HepG2 (cell line): ENCODE measurements around the gene ZC3H18. TPM values are rescaled to one million over a fixed set of nuclear protein-coding genes. Genes with fewer than 3 reads are reported as not detected.
A peak's percentile ranks its signal among the peaks of the same experiment; 100 is the strongest.

Experiments
- BCL6 ChIP-seq: IDR thresholded peaks from 2 replicates; pipeline ENCODE4 v1.6.1; 2016; ENCODE audit warnings: missing genetic modification reagents, missing compliant biosample characterization
- CERS6 ChIP-seq: sonication (generic); formaldehyde crosslinking; IDR thresholded peaks from 2 replicates; pipeline ENCODE4 v1.5.0; 2020; ENCODE audit warnings: missing genetic modification reagents
- DDIT3 ChIP-seq: sonication (generic); formaldehyde crosslinking; IDR thresholded peaks from 2 replicates; pipeline ENCODE4 v1.4.0; 2020; ENCODE audit warnings: mild to moderate bottlenecking, missing genetic modification reagents
- E2F5 ChIP-seq: sonication (generic); formaldehyde crosslinking; conservative IDR thresholded peaks from 2 replicates; pipeline ENCODE4 v1.4.0; 2020; ENCODE audit warnings: missing genetic modification reagents
- FOXO1 ChIP-seq: sonication (generic); formaldehyde crosslinking; IDR thresholded peaks from 2 replicates; pipeline ENCODE4 v1.4.0; 2020; ENCODE audit warnings: missing genetic modification reagents
- HNRNPK ChIP-seq: fragments of 200-400 bp; formaldehyde crosslinking; IDR thresholded peaks from 2 replicates; pipeline ENCODE4 v1.6.1; 2018; ENCODE audit warnings: low read length, low read depth, moderate library complexity, mild to moderate bottlenecking; ENCODE audit not compliant: poor library complexity, severe bottlenecking
- IRF9 ChIP-seq: sonication (generic); formaldehyde crosslinking; IDR thresholded peaks from 2 replicates; pipeline ENCODE4 v1.8.0; 2022; ENCODE audit warnings: missing genetic modification reagents, mild to moderate bottlenecking, borderline replicate concordance
- MIER2 ChIP-seq: IDR thresholded peaks from 2 replicates; pipeline ENCODE4 v1.6.1; 2016; ENCODE audit warnings: missing biosample characterization, missing genetic modification reagents
- SOX13 ChIP-seq, 3 experiments: fragments of 450-650 bp in 1 of 3; sonication (generic) in 1 of 3; formaldehyde crosslinking in 1 of 3; IDR thresholded peaks in 2 of 3; conservative IDR thresholded peaks in 1 of 3; 2 replicates each; pipeline versions ENCODE4 v1.5.0 to v1.6.1; 2016 to 2020; ENCODE audit warnings: antibody characterized with exemption in 1 of 3, mild to moderate bottlenecking in 1 of 3, missing compliant biosample characterization in 1 of 3, missing genetic modification reagents in 1 of 3, moderate library complexity in 1 of 3
- TCF7L2 ChIP-seq: IDR thresholded peaks from 2 replicates; pipeline ENCODE4 v1.6.1; 2011; ENCODE audit warnings: mild to moderate bottlenecking, low read depth, low read length, moderate library complexity
- ZFAT ChIP-seq: sonication (generic); formaldehyde crosslinking; conservative IDR thresholded peaks from 2 replicates; pipeline ENCODE4 v1.8.1; 2023; ENCODE audit warnings: missing genetic modification reagents, inconsistent platforms
- ZNF138 ChIP-seq: sonication (generic); formaldehyde crosslinking; IDR thresholded peaks from 2 replicates; pipeline ENCODE4 v1.5.0; 2020; ENCODE audit warnings: mild to moderate bottlenecking, low read depth, missing genetic modification reagents
- ZNF256 ChIP-seq: sonication (generic); formaldehyde crosslinking; conservative IDR thresholded peaks from 2 replicates; pipeline ENCODE4 v1.4.0; 2020; ENCODE audit warnings: missing genetic modification reagents
- ZNF281 ChIP-seq: sonication (generic); formaldehyde crosslinking; IDR thresholded peaks from 2 replicates; pipeline ENCODE4 v1.4.0; 2020; ENCODE audit warnings: missing genetic modification reagents, borderline replicate concordance
- ZNF329 ChIP-seq: sonication (generic); formaldehyde crosslinking; IDR thresholded peaks from 2 replicates; pipeline ENCODE4 v1.9.0; 2021; ENCODE audit warnings: low read depth, mild to moderate bottlenecking, missing genetic modification reagents
- ZNF33A ChIP-seq: sonication (generic); formaldehyde crosslinking; IDR thresholded peaks from 2 replicates; pipeline ENCODE4 v1.5.1; 2020; ENCODE audit warnings: missing genetic modification reagents, mild to moderate bottlenecking, moderate library complexity, borderline replicate concordance
- ZNF530 ChIP-seq: sonication (generic); formaldehyde crosslinking; IDR thresholded peaks from 2 replicates; pipeline ENCODE4 v1.5.0; 2020; ENCODE audit warnings: low read depth, mild to moderate bottlenecking, missing genetic modification reagents
- ZNF569 ChIP-seq: sonication (generic); formaldehyde crosslinking; IDR thresholded peaks from 2 replicates; pipeline ENCODE4 v1.5.0; 2020; ENCODE audit warnings: mild to moderate bottlenecking, missing genetic modification reagents, moderate library complexity, borderline replicate concordance
- ZNF674 ChIP-seq: sonication (generic); formaldehyde crosslinking; IDR thresholded peaks from 2 replicates; pipeline ENCODE4 v1.5.0; 2020; ENCODE audit warnings: low read depth, mild to moderate bottlenecking, missing genetic modification reagents
- ZNF691 ChIP-seq: sonication (generic); formaldehyde crosslinking; IDR thresholded peaks from 2 replicates; pipeline ENCODE4 v1.4.0; 2020; ENCODE audit warnings: missing genetic modification reagents, low read depth, mild to moderate bottlenecking, borderline replicate concordance
- polyA plus RNA-seq, 8 experiments: library from polyadenylated mRNA; depleted of rRNA in 3 of 8; stranded (reverse) in 7 of 8; unstranded in 1 of 8; fragments of >200 nt; fragmentation: Illumina TruSeq in 4 of 8; extraction: Trizol in 4 of 8; gene quantifications; 2 replicates each; pipeline versions ENCODE4 v1.2.1 to v1.2.3, GENCODE V29; 2011 to 2016; ENCODE audit warnings: low read depth in 4 of 8, missing spikeins in 1 of 8, mixed read lengths in 1 of 8; ENCODE audit not compliant: insufficient read depth in 1 of 8
- total RNA-seq, 5 experiments: library from RNA; depleted of rRNA; stranded (reverse); fragments of >200 nt; fragmentation: Illumina TruSeq; extraction: Trizol; gene quantifications; 2 replicates each; pipeline ENCODE4 v1.2.3, GENCODE V29; 2016; ENCODE audit warnings: low read depth in 1 of 5

ZC3H18 gene
- total and polyA plus RNA-seq, 2 of the 13 experiments (the other 11 are each of a cell fraction or from before 2014, with no cell fraction given) = 11.2 to 27.4 TPM

GRCh38 chr16:88662843-88663606 lies 92.8 kb downstream of the ZC3H18 start, which contains the start of gene MVD (continued):
- no peak; the same call in 1 of the 2 replicates for TF ChIP-seq E2F5 (CRISPR knock-in tag)
- peak; percentile 60; the same call in 1 of the 2 replicates for TF ChIP-seq ZNF691 (CRISPR knock-in tag)
- TF ChIP-seq ZFAT (CRISPR knock-in tag) = no peak
- TF ChIP-seq ZNF674 = peak; percentile 97
- peak; percentile 87 for TF ChIP-seq IRF9
- TF ChIP-seq TCF7L2 = no peak
- no peak for TF ChIP-seq SOX13 (IDR thresholded peaks at IDR 0.05)
- peak in 1 of 2 experiments; percentile 14; a peak in 2 of 4 replicates for TF ChIP-seq SOX13 (CRISPR knock-in tag; conservative IDR thresholded peaks at IDR 0.05 in 1 of 2, IDR thresholded peaks at IDR 0.05 in 1 of 2)
- peak; percentile 77; the same call in 1 of the 2 replicates for TF ChIP-seq FOXO1 (CRISPR knock-in tag)
- TF ChIP-seq ZNF329 (CRISPR knock-in tag) = no peak; the same call in none of the 2 replicates
- peak; percentile 61 for TF ChIP-seq MIER2 (CRISPR knock-in tag)
- peak; percentile 56 for TF ChIP-seq ZNF138 (CRISPR knock-in tag)
- TF ChIP-seq ZNF256 = 0 out of 2 replicates have a peak, but pooled peaks have one; percentile 26
- TF ChIP-seq CERS6 = no peak
- TF ChIP-seq ZNF569 (CRISPR knock-in tag) = no peak
- no peak for TF ChIP-seq DDIT3
- no peak for TF ChIP-seq ZNF33A (CRISPR knock-in tag)
- peak; percentile 37 for TF ChIP-seq HNRNPK
- 0 out of 2 replicates have a peak, but pooled peaks have one; percentile 9 for TF ChIP-seq ZNF530 (CRISPR knock-in tag)
- peak; percentile 15; the same call in 1 of the 2 replicates for TF ChIP-seq BCL6
- TF ChIP-seq ZNF281 (CRISPR knock-in tag) = no peak; the same call in 1 of the 2 replicates
